ENCODE measurements around the gene RABGAP1L.
"Not testable (repeated sequence)": the region's sequence is repeated elsewhere in the genome, so short reads cannot be mapped to it uniquely, and the experiment has no call there.

DNA sequence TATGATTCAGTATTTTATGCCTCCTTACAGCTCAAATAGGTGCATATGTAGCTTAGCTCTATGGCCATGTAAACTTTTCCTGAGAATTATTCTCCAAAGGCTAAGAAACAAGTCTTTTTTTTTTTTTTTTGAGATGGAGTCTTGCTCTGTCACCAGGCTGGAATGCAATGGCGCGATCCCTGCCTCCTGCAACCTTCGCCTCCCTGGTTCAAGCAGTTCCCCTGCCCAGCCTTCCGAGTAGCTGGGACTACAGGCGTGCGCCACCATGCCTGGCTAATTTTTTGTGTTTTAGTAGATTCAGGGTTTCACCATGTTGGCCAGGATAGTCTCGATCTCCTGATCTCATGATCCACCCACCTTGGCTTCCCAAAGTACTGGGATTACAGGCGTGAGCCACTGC lies 657.3 kb downstream of the RABGAP1L start:
- not testable (repeated sequence) for TF ChIP-seq EZH2 (IDR thresholded peaks at IDR 0.05); POLR2AphosphoS5 (IDR thresholded peaks at IDR 0.05; ENCODE audit: borderline replicate concordance, low read depth, low read length)
